K562 (cell line): ENCODE data around the gene SLC34A1. TPM values are rescaled to one million over a fixed set of nuclear protein-coding genes. Genes with fewer than 3 reads are reported as not detected.
A peak's percentile ranks its signal among the peaks of the same experiment; 100 is the strongest.

Experiments
- ATAC-seq: fragments of 200-7000 bp; cut with Tn5 transposase; 3 replicates; pipeline ENCODE4 v1.9.1; 2020; ENCODE audit warnings: moderate library complexity
- BruUV-seq: library from RNA; stranded (reverse); fragments of 400-500 nt; replicated peaks from 2 replicates; lab custom pipeline; 2021; lab: Mats Ljungman, UMichigan
- CTCF ChIA-PET: fragments of 300-600 bp; formaldehyde crosslinking; extraction: SDS; loops from one replicate; lab custom pipeline; 2021; ENCODE audit warnings: low intra/inter-chr PET ratio; lab: Yijun Ruan, JAX
- POLR2A ChIA-PET: fragments of 300-600, 350-650 bp; sonication (Branson Sonifier 250); formaldehyde crosslinking; extraction: SDS; loops from one replicate; lab custom pipeline; 2021; ENCODE audit warnings: antibody characterized with exemption, inconsistent platforms; lab: Yijun Ruan, JAX
- DNase-seq, 4 experiments: peaks; one replicate each; pipeline versions ENCODE4 v3.0.0 to v3.0.0-alpha.2; 2011 to 2018; ENCODE audit warnings: low spot score in 3 of 4, mixed read lengths in 3 of 4; ENCODE audit errors: extremely low read depth in 1 of 4
- FAIRE-seq: peaks from 2 replicates; lab custom pipeline; 2011; peaks lifted over from hg19 to GRCh38; lab: Jason Lieb, UNC
- H2AFZ ChIP-seq: 2 replicates; pipeline ENCODE4 v1.6.0; 2011; ENCODE audit warnings: low read depth, low read length, control low read depth, inconsistent platforms
- H3K27ac ChIP-seq: fragments of 200-600 bp; 3 replicates; pipeline ENCODE4 v1.8.0; 2011; ENCODE audit warnings: low read depth, mild to moderate bottlenecking, control low read depth, inconsistent platforms, low read length, moderate library complexity, mixed read lengths; ENCODE audit errors: extremely low read depth
- H3K27me3 ChIP-seq, 2 experiments: fragments of 300-600 bp in 1 of 2; 2 replicates in 1 of 2; 3 replicates in 1 of 2; pipeline versions ENCODE4 v1.6.0 to v1.8.0; 2011; ENCODE audit warnings: inconsistent platforms in 2 of 2, low read length in 2 of 2, mild to moderate bottlenecking in 1 of 2, mixed read lengths in 1 of 2, moderate library complexity in 1 of 2; ENCODE audit not compliant: control insufficient read depth in 2 of 2, insufficient read depth in 2 of 2
- H3K36me3 ChIP-seq: fragments of 300-600 bp; 3 replicates; pipeline ENCODE4 v1.8.0; 2011; ENCODE audit warnings: mild to moderate bottlenecking, low read length, inconsistent platforms; ENCODE audit not compliant: control insufficient read depth, insufficient read depth
- H3K4me1 ChIP-seq, 2 experiments: fragments of 200-600 bp in 1 of 2; replicated peaks in 1 of 2; 2 replicates in 1 of 2; 3 replicates in 1 of 2; pipeline versions ENCODE4 v1.5.1 to v1.8.0; 2011; ENCODE audit warnings: inconsistent platforms in 2 of 2, low read length in 2 of 2, mild to moderate bottlenecking in 1 of 2, mixed read lengths in 1 of 2, moderate library complexity in 1 of 2; ENCODE audit not compliant: control insufficient read depth in 2 of 2, insufficient read depth in 2 of 2
- H3K4me2 ChIP-seq: 2 replicates; pipeline ENCODE4 v1.6.1; 2011; ENCODE audit warnings: low read length, control low read depth, inconsistent platforms, mixed read lengths; ENCODE audit not compliant: insufficient read depth
- H3K4me3 ChIP-seq: fragments of 200-600 bp; sonication (generic), shearing (Covaris generic); 2 replicates; pipeline ENCODE4 v1.5.1; 2016; ENCODE audit warnings: control low read depth, inconsistent platforms
- H3K79me2 ChIP-seq: fragments of 200-600 bp; 3 replicates; pipeline ENCODE4 v1.8.0; 2011; ENCODE audit warnings: low read length, inconsistent platforms; ENCODE audit not compliant: control insufficient read depth, insufficient read depth
- H3K9ac ChIP-seq, 2 experiments: 2 replicates each; pipeline versions ENCODE4 v1.6.0 to v1.6.1; 2011; ENCODE audit warnings: low read depth in 2 of 2, low read length in 2 of 2, control low read depth in 1 of 2, inconsistent platforms in 1 of 2, mild to moderate bottlenecking in 1 of 2, mixed read lengths in 1 of 2; ENCODE audit not compliant: insufficient read depth in 1 of 2
- H3K9me1 ChIP-seq: one replicate; pipeline ENCODE4 v1.6.0; 2011; ENCODE audit warnings: inconsistent platforms, mild to moderate bottlenecking, low read length, moderate library complexity; ENCODE audit not compliant: control insufficient read depth, insufficient read depth
- H3K9me3 ChIP-seq: replicated peaks from 2 replicates; pipeline ENCODE4 v1.5.1; 2011; ENCODE audit warnings: low read depth, low read length, inconsistent platforms; ENCODE audit not compliant: control insufficient read depth, insufficient read depth
- H4K20me1 ChIP-seq: replicated peaks from 2 replicates; pipeline ENCODE4 v1.6.1; 2011; ENCODE audit warnings: low read length, inconsistent platforms, mixed read lengths; ENCODE audit not compliant: control insufficient read depth, insufficient read depth
- HMGN3 ChIP-seq: IDR thresholded peaks from 2 replicates; pipeline ENCODE4 v1.6.1; 2011; ENCODE audit warnings: borderline replicate concordance, low read depth, mild to moderate bottlenecking, mixed read lengths, low read length; ENCODE audit not compliant: insufficient read length; ENCODE audit errors: extremely low read depth
- HNRNPH1 ChIP-seq: fragments of 200-400 bp; formaldehyde crosslinking; optimal IDR thresholded peaks from 2 replicates; pipeline ENCODE3; 2017; ENCODE audit warnings: low read depth, mild to moderate bottlenecking, low read length, moderate library complexity
- MYNN ChIP-seq, 2 experiments: sonication (generic); formaldehyde crosslinking in 1 of 2; IDR thresholded peaks; 2 replicates each; pipeline versions ENCODE4 v1.5.0 to v1.6.1; 2016 to 2020; ENCODE audit warnings: antibody characterized with exemption in 1 of 2, missing genetic modification reagents in 1 of 2
- POLR2A ChIP-seq: fragments of 450-650 bp; conservative IDR thresholded peaks from 2 replicates; pipeline ENCODE4 v1.6.1; 2016
- POLR2AphosphoS2 ChIP-seq: IDR thresholded peaks from 2 replicates; pipeline ENCODE4 v1.6.1; 2012; ENCODE audit warnings: low read length, improper control_type of control experiment
- POLR2B ChIP-seq: fragments of 450-650 bp; IDR thresholded peaks from 2 replicates; pipeline ENCODE4 v1.6.1; 2018; ENCODE audit warnings: low read depth; ENCODE audit not compliant: partially characterized antibody
- POLR2G ChIP-seq: fragments of 200-400 bp; formaldehyde crosslinking; IDR thresholded peaks from 2 replicates; pipeline ENCODE4 v1.6.1; 2017; ENCODE audit warnings: low read depth, mild to moderate bottlenecking, antibody characterized with exemption, low read length, moderate library complexity
- RBFOX2 ChIP-seq: fragments of 200-400 bp; formaldehyde crosslinking; IDR thresholded peaks from 2 replicates; pipeline ENCODE4 v1.6.1; 2017; ENCODE audit warnings: low read depth, mild to moderate bottlenecking, low read length, moderate library complexity
- RBM39 ChIP-seq: fragments of 200-400 bp; formaldehyde crosslinking; optimal IDR thresholded peaks from 2 replicates; pipeline ENCODE3; 2018; ENCODE audit warnings: low read depth, low read length
- SUPT5H ChIP-seq: fragments of 450-650 bp; IDR thresholded peaks from 2 replicates; pipeline ENCODE4 v1.6.1; 2016
- WHSC1 ChIP-seq: IDR thresholded peaks from one replicate; pipeline ENCODE4 v1.6.1; 2012; ENCODE audit warnings: low read length, control low read depth, inconsistent platforms
- WGBS: fragments of 100-300 bp; shearing (Covaris generic); methylation state at CpG from one replicate; pipeline ENCODE4 v1.1.6; 2016; ENCODE audit warnings: low coverage, mixed read lengths; ENCODE audit not compliant: insufficient coverage; ENCODE audit errors: missing lambda C conversion rate; 5-methylcytosine and 5-hydroxymethylcytosine counted together
- in situ Hi-C: fragments of 300-500 bp; cut with MboI; formaldehyde crosslinking; loops from 4 replicates; pipeline ENCODE4 v1.15.0; 2018; ENCODE audit warnings: inconsistent platforms, mixed read lengths
- intact Hi-C: fragments of 100-400 bp; cut with micrococcal nuclease; formaldehyde crosslinking; loops from 2 replicates; pipeline ENCODE4 v1.14.2; 2022
- polyA plus RNA-seq, 8 experiments: library from polyadenylated mRNA; depleted of rRNA in 4 of 8; stranded (reverse) in 5 of 8; unstranded in 3 of 8; fragments of >200 nt; fragmentation: Nextera tagmentation in 2 of 8; fragmentation: Illumina TruSeq in 1 of 8; extraction: Ambion mirVana in 2 of 8; extraction: Trizol in 1 of 8; gene quantifications; 2 replicates each; pipeline versions ENCODE4 v1.2.1 to v1.2.3, GENCODE V29; 2011 to 2014; ENCODE audit warnings: inconsistent platforms in 1 of 8, missing spikeins in 1 of 8
- total RNA-seq, 7 experiments: library from RNA; depleted of rRNA in 6 of 7; stranded (reverse); fragments of >200 nt in 6 of 7; fragmentation: Illumina TruSeq in 2 of 7; extraction: Trizol in 2 of 7; gene quantifications; 2 replicates each; pipeline versions ENCODE4 v1.2.1 to v1.2.3, GENCODE V29; 2011 to 2021; ENCODE audit warnings: low replicate concordance in 1 of 7

The SLC34A1 gene
- total and polyA plus RNA-seq, 9 of the 15 experiments (the other 6 are each of a cell fraction or from before 2014, with no cell fraction given), result not detected

DNA sequence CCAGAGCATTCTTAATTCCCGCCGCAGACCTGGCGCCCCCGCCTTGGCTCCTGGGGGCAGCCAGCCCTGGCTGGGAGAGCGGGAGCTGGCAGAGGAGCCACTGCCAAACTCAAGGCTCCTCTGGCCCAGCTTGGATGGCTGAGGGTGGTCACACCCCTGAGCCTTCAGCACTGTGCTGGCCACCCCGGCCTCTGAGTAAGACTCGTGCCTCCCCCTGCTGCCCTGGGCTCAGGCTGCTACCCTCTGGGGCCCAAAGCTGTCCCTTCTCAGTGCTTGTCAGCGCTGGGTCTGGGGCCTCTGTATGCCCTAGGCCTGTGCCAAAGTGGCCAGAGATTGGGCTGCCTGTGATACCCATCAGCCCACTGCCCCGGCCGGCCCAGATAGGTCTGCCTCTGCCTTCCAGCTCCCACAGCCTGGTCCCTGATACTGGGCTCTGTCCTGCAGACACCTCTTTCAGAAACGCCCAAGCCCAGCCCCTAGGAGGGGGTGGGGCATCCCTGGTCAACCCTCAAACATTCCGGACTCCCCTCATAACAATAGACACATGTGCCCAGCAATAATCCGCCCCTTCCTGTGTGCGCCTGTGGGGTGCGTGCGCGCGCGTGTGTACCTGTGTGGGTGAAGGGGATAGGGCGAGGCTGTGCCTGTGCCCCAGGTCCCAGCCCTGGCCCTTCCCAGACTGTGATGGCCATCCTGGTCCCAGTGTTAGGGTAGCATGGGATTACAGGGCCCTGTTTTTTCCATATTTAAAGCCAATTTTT lies 58.0 kb downstream of the SLC34A1 start:
- DNase-seq (no peak), FAIRE-seq (no peak), ATAC-seq (no peak)
- peaks cover 19 to 54% of the 10 kb centered on the region in 2 experiments for H3K4me1 ChIP-seq
- peak overlapping the region in 1 of 2 experiments; percentile 51; a peak in 1 of 4 replicates for H3K9ac ChIP-seq
- H3K27ac ChIP-seq, result no peak overlapping the region
- ChIA-PET CTCF (no interaction called here), POLR2A (interaction anchor here (0.6 to 11.8 kb wide), 4 partner anchors 10 to 79 kb away, joined by 3 to 210 read pairs (median 4); partner anchors contain the start of gene GRK6)
- no peak overlapping the region for H2AFZ ChIP-seq
- H3K27me3 ChIP-seq, result no peaks in the 10 kb centered on the region
- H3K4me3 ChIP-seq, result no peak overlapping the region
- no peaks in the 10 kb centered on the region for H3K79me2 ChIP-seq
- peaks cover 57% of the 10 kb centered on the region; the same call in 2 of the 3 replicates for H3K36me3 ChIP-seq
- H3K9me3 ChIP-seq, result no peaks in the 10 kb centered on the region
- peaks cover 29% of the 10 kb centered on the region; the same call in 1 of the 2 replicates for H4K20me1 ChIP-seq
- peak; percentile 19 for TF ChIP-seq HMGN3
- no peak for TF ChIP-seq WHSC1
- TF ChIP-seq POLR2AphosphoS2, result 0 out of 2 replicates have a peak, but pooled peaks have one; percentile 28
- TF ChIP-seq HNRNPH1, result no peak
- peak; percentile 13 for TF ChIP-seq POLR2B
- TF ChIP-seq RBFOX2, result peak; percentile 56
- peak; percentile 25; the same call in 1 of the 2 replicates for TF ChIP-seq SUPT5H
- 0 out of 2 replicates have a peak, but pooled peaks have one; percentile 29 for TF ChIP-seq POLR2A
- TF ChIP-seq POLR2G, result peak; percentile 71
- no peak for TF ChIP-seq RBM39
- peak; percentile 16; the same call in 1 of the 2 replicates for TF ChIP-seq MYNN (IDR thresholded peaks at IDR 0.05)
- TF ChIP-seq MYNN (CRISPR knock-in tag; IDR thresholded peaks at IDR 0.05), result no peak
- in situ Hi-C loops (no loop called here), intact Hi-C loops (no loop called here)
- peaks cover 3% of the 10 kb centered on the region for H3K9me1 ChIP-seq
- WGBS, result 84% methylated on average over 14 of the region's 20 CpGs
- no peak overlapping the region for H3K4me2 ChIP-seq
- no TSS peak for BruUV-seq
